HepG2 (cell line): Measurements from ENCODE around the gene OR6C6. TPM values are rescaled to one million over a fixed set of nuclear protein-coding genes. Genes with fewer than 3 reads are reported as not detected.

Source experiments
- ATAC-seq: fragments of 200-7000 bp; cut with Tn5 transposase; 3 replicates; pipeline ENCODE4 v1.9.1; 2020; ENCODE audit warnings: mild to moderate bottlenecking, moderate library complexity
- BruUV-seq: library from RNA; stranded (reverse); fragments of 400-500 nt; replicated peaks from 2 replicates; lab custom pipeline; 2021; lab: Mats Ljungman, UMichigan
- CTCF ChIA-PET: fragments of 300-600 bp; formaldehyde crosslinking; extraction: SDS; loops from one replicate; lab custom pipeline; 2021; ENCODE audit warnings: low total read pairs, inconsistent platforms, low intra/inter-chr PET ratio; lab: Yijun Ruan, JAX
- POLR2A ChIA-PET: fragments of 350-600 bp; sonication (Branson Sonifier 250); formaldehyde crosslinking; loops from one replicate; lab custom pipeline; 2020; ENCODE audit warnings: antibody characterized with exemption, inconsistent platforms; lab: Yijun Ruan, JAX
- DNase-seq: peaks from one replicate; pipeline ENCODE4 v3.0.0-alpha.2; 2015; ENCODE audit warnings: low spot score
- FAIRE-seq: peaks from 3 replicates; lab custom pipeline; 2011; peaks lifted over from hg19 to GRCh38; lab: Jason Lieb, UNC
- H2AFZ ChIP-seq: one replicate; pipeline ENCODE4 v1.6.1; 2011; ENCODE audit warnings: low read length, inconsistent platforms
- H3K27ac ChIP-seq: fragments of 300-600 bp; 3 replicates; pipeline ENCODE4 v1.8.0; 2011; ENCODE audit warnings: mixed run types, mild to moderate bottlenecking, mixed read lengths, low read length, inconsistent platforms; ENCODE audit not compliant: insufficient read depth; ENCODE audit errors: extremely low read length
- H3K27me3 ChIP-seq, 2 experiments: fragments of 200-600 bp in 1 of 2; 2 replicates in 1 of 2; 3 replicates in 1 of 2; pipeline versions ENCODE4 v1.6.0 to v1.8.0; 2011; ENCODE audit warnings: low read length in 2 of 2, mild to moderate bottlenecking in 2 of 2, moderate library complexity in 2 of 2, inconsistent platforms in 1 of 2; ENCODE audit not compliant: insufficient read depth in 2 of 2, control insufficient read depth in 1 of 2
- H3K36me3 ChIP-seq, 2 experiments: fragments of 200-600 bp in 1 of 2; replicated peaks in 1 of 2; 2 replicates in 1 of 2; 3 replicates in 1 of 2; pipeline versions ENCODE4 v1.5.1 to v1.8.0; 2011; ENCODE audit warnings: low read length in 2 of 2, inconsistent platforms in 1 of 2; ENCODE audit not compliant: insufficient read depth in 2 of 2, control insufficient read depth in 1 of 2
- H3K4me1 ChIP-seq: 2 replicates; pipeline ENCODE4 v1.5.1; 2012; ENCODE audit warnings: low read length, inconsistent platforms; ENCODE audit not compliant: insufficient read depth
- H3K4me2 ChIP-seq: 2 replicates; pipeline ENCODE4 v1.6.0; 2011; ENCODE audit warnings: low read depth, low read length, inconsistent platforms
- H3K4me3 ChIP-seq, 3 experiments: fragments of 200-600 bp in 1 of 3; sonication (generic), shearing (Covaris generic) in 1 of 3; replicated peaks in 1 of 3; 2 replicates each; pipeline ENCODE4 v1.5.1; 2011 to 2016; ENCODE audit warnings: low read length in 3 of 3, inconsistent platforms in 2 of 3, low read depth in 2 of 3, mild to moderate bottlenecking in 2 of 3, control low read depth in 1 of 3, mixed read lengths in 1 of 3; ENCODE audit not compliant: insufficient read depth in 1 of 3
- H3K79me2 ChIP-seq: one replicate; pipeline ENCODE4 v1.6.1; 2011; ENCODE audit warnings: low read length, inconsistent platforms; ENCODE audit not compliant: insufficient read depth
- H3K9ac ChIP-seq: 2 replicates; pipeline ENCODE4 v1.6.0; 2011; ENCODE audit warnings: mild to moderate bottlenecking, low read depth, low read length, inconsistent platforms; ENCODE audit not compliant: insufficient read depth
- H3K9me3 ChIP-seq: 2 replicates; pipeline ENCODE4 v1.5.1; 2012; ENCODE audit warnings: mild to moderate bottlenecking, low read length
- H4K20me1 ChIP-seq: 2 replicates; pipeline ENCODE4 v1.6.0; 2011; ENCODE audit warnings: inconsistent platforms, mild to moderate bottlenecking, low read length, moderate library complexity; ENCODE audit not compliant: insufficient read depth
- BATF2 ChIP-seq: sonication (generic); formaldehyde crosslinking; IDR thresholded peaks from 2 replicates; pipeline ENCODE4 v1.8.0; 2022; ENCODE audit warnings: mild to moderate bottlenecking, missing genetic modification reagents, moderate library complexity
- ETV6 ChIP-seq: sonication (generic); formaldehyde crosslinking; conservative IDR thresholded peaks from 2 replicates; pipeline ENCODE4 v1.4.0; 2020; ENCODE audit warnings: missing genetic modification reagents
- GFI1 ChIP-seq: sonication (generic); formaldehyde crosslinking; IDR thresholded peaks from 2 replicates; pipeline ENCODE4 v1.5.0; 2020; ENCODE audit warnings: missing genetic modification reagents, mild to moderate bottlenecking, borderline replicate concordance
- HINFP ChIP-seq: sonication (generic); formaldehyde crosslinking; IDR thresholded peaks from 2 replicates; pipeline ENCODE4 v1.4.0; 2020; ENCODE audit warnings: low read depth, mild to moderate bottlenecking, missing genetic modification reagents
- MAFF ChIP-seq: IDR thresholded peaks from 2 replicates; pipeline ENCODE4 v1.6.1; 2011; ENCODE audit warnings: low read depth, low read length, improper control_type of control experiment
- MAFK ChIP-seq, 2 experiments: IDR thresholded peaks in 1 of 2; conservative IDR thresholded peaks in 1 of 2; 2 replicates each; pipeline ENCODE4 v1.6.1; 2011; ENCODE audit warnings: improper control_type of control experiment in 2 of 2, low read length in 2 of 2
- MXD4 ChIP-seq: IDR thresholded peaks from 2 replicates; pipeline ENCODE4 v1.6.1; 2016; ENCODE audit warnings: mild to moderate bottlenecking, missing biosample characterization, missing genetic modification reagents
- MXI1 ChIP-seq: IDR thresholded peaks from 3 replicates; pipeline ENCODE4 v1.6.1; 2012; ENCODE audit warnings: low read depth, low read length, inconsistent platforms, borderline replicate concordance
- MYPOP ChIP-seq: sonication (generic); formaldehyde crosslinking; IDR thresholded peaks from 2 replicates; pipeline ENCODE4 v1.8.1; 2023; ENCODE audit warnings: mild to moderate bottlenecking, moderate library complexity, missing genetic modification reagents
- NKX3-1 ChIP-seq: sonication (generic); formaldehyde crosslinking; IDR thresholded peaks from 2 replicates; pipeline ENCODE4 v1.5.0; 2020; ENCODE audit warnings: missing genetic modification reagents
- SMARCC2 ChIP-seq: fragments of 450-650 bp; IDR thresholded peaks from 2 replicates; pipeline ENCODE4 v1.6.1; 2017; ENCODE audit warnings: antibody characterized with exemption, mild to moderate bottlenecking
- SRSF4 ChIP-seq: fragments of 200-400 bp; formaldehyde crosslinking; IDR thresholded peaks from one replicate; pipeline ENCODE4 v1.6.1; 2018; ENCODE audit warnings: mild to moderate bottlenecking, low read depth, low read length, moderate library complexity; ENCODE audit not compliant: poor library complexity, severe bottlenecking
- ZMYM3 ChIP-seq: sonication (generic); formaldehyde crosslinking; IDR thresholded peaks from 2 replicates; pipeline ENCODE4 v1.5.1; 2020; ENCODE audit warnings: mild to moderate bottlenecking, missing genetic modification reagents
- ZNF547 ChIP-seq: sonication (generic); formaldehyde crosslinking; IDR thresholded peaks from 2 replicates; pipeline ENCODE4 v1.5.1; 2020; ENCODE audit warnings: mild to moderate bottlenecking, missing genetic modification reagents
- ZNF556 ChIP-seq: sonication (generic); formaldehyde crosslinking; IDR thresholded peaks from 2 replicates; pipeline ENCODE4 v1.4.0; 2020; ENCODE audit warnings: mild to moderate bottlenecking, missing genetic modification reagents, borderline replicate concordance
- ZNF605 ChIP-seq: sonication (generic); formaldehyde crosslinking; IDR thresholded peaks from 2 replicates; pipeline ENCODE4 v1.8.0; 2022; ENCODE audit warnings: mild to moderate bottlenecking, missing genetic modification reagents
- ZNF746 ChIP-seq: sonication (generic); formaldehyde crosslinking; IDR thresholded peaks from 2 replicates; pipeline ENCODE4 v1.8.0; 2022; ENCODE audit warnings: mild to moderate bottlenecking, missing genetic modification reagents
- WGBS: methylation state at CpG from one replicate; pipeline ENCODE4 v1.1.6; 2017; ENCODE audit warnings: low lambda C conversion rate; 5-methylcytosine and 5-hydroxymethylcytosine counted together
- in situ Hi-C: cut with HindIII; loops from 2 replicates; pipeline ENCODE4 v1.10.0; 2017; ENCODE audit warnings: low pct_unique_long_range_greater_than_20kb; ENCODE audit not compliant: extremely low pct_ligation_motif_present
- intact Hi-C: fragments of 100-400 bp; cut with micrococcal nuclease; formaldehyde crosslinking; loops from one replicate; pipeline ENCODE4 v1.10.0; 2022; ENCODE audit not compliant: unreplicated experiment
- polyA plus RNA-seq, 8 experiments: library from polyadenylated mRNA; depleted of rRNA in 3 of 8; stranded (reverse) in 7 of 8; unstranded in 1 of 8; fragments of >200 nt; fragmentation: Illumina TruSeq in 4 of 8; extraction: Trizol in 4 of 8; gene quantifications; 2 replicates each; pipeline versions ENCODE4 v1.2.1 to v1.2.3, GENCODE V29; 2011 to 2016; ENCODE audit warnings: low read depth in 4 of 8, missing spikeins in 1 of 8, mixed read lengths in 1 of 8; ENCODE audit not compliant: insufficient read depth in 1 of 8
- total RNA-seq, 5 experiments: library from RNA; depleted of rRNA; stranded (reverse); fragments of >200 nt; fragmentation: Illumina TruSeq; extraction: Trizol; gene quantifications; 2 replicates each; pipeline ENCODE4 v1.2.3, GENCODE V29; 2016; ENCODE audit warnings: low read depth in 1 of 5

OR6C6 gene
- total and polyA plus RNA-seq, 2 of the 13 experiments (the other 11 are each of a cell fraction or from before 2014, with no cell fraction given) = not detected

- CTCF ChIA-PET = no interaction called here
- no peaks in the 10 kb centered on the region for H3K79me2 ChIP-seq
- in situ Hi-C loops (no loop called here), intact Hi-C loops (no loop called here)
- no peak overlapping the region for H3K4me3 ChIP-seq
- ATAC-seq = no peak
- H3K9ac ChIP-seq = no peak overlapping the region
- H3K4me1 ChIP-seq = no peaks in the 10 kb centered on the region
- H3K36me3 ChIP-seq = no peaks in the 10 kb centered on the region
- DNase-seq = no peak
- no peaks in the 10 kb centered on the region for H3K27me3 ChIP-seq
- no peak overlapping the region for H3K27ac ChIP-seq
- no peaks in the 10 kb centered on the region for H3K9me3 ChIP-seq
- H3K4me2 ChIP-seq = no peak overlapping the region
- no peak overlapping the region for H2AFZ ChIP-seq
- TF ChIP-seq MAFF (peak; percentile 65), MAFK (conservative IDR thresholded peaks at IDR 0.05 in 1 of 2, IDR thresholded peaks at IDR 0.05 in 1 of 2; ENCODE audit: low read length in 2 of 2) (peak; percentile 65 to 89), MYPOP (CRISPR knock-in tag) (no peak)
- POLR2A ChIA-PET = no interaction called here
- no TSS peak for BruUV-seq
- FAIRE-seq = no peak
- WGBS = 12% methylated on average over 4 of the region's 4 CpGs
- no peaks in the 10 kb centered on the region for H4K20me1 ChIP-seq
Observed at GRCh38 chr12:55256831-55257230, 39.5 kb downstream of the OR6C6 start.

- Histone ChIP-seq H3K27ac (no peak overlapping the region), H3K4me1 (no peaks in the 10 kb centered on the region), H3K9ac (no peak overlapping the region), H2AFZ (no peak overlapping the region), H3K9me3 (no peaks in the 10 kb centered on the region), H3K27me3 (no peaks in the 10 kb centered on the region), H3K79me2 (no peaks in the 10 kb centered on the region), H4K20me1 (no peaks in the 10 kb centered on the region), H3K4me3 (no peak overlapping the region), H3K36me3 (no peaks in the 10 kb centered on the region), H3K4me2 (no peak overlapping the region)
- intact Hi-C loops = no loop called here
- ChIA-PET POLR2A (no interaction called here), CTCF (no interaction called here)
- DNase-seq (no peak), FAIRE-seq (no peak), ATAC-seq (no peak)
- in situ Hi-C loops = no loop called here
- no TSS peak for BruUV-seq
- TF ChIP-seq GFI1 (no peak), ZNF556 (no peak), MXD4 (no peak), SMARCC2 (no peak), ZNF605 (CRISPR knock-in tag) (no peak), ZNF547 (CRISPR knock-in tag) (no peak), BATF2 (no peak), HINFP (CRISPR knock-in tag) (no peak), ZNF746 (CRISPR knock-in tag) (no peak), ZMYM3 (no peak), ETV6 (CRISPR knock-in tag) (no peak), NKX3-1 (CRISPR knock-in tag) (no peak), SRSF4 (no peak), MXI1 (no peak)
Observed at GRCh38 chr12:55253281-55253680, 43.1 kb downstream of the OR6C6 start.
